Colonic mucosa (tissue), 4 donors: ENCODE data around the gene NPDC1. TPM values are rescaled to one million over a fixed set of nuclear protein-coding genes. Genes with fewer than 3 reads are reported as not detected.
A peak's percentile ranks its signal among the peaks of the same experiment; 100 is the strongest.

ENCODE experiments used
- DNase-seq: peaks from one replicate; pipeline ENCODE4 v3.0.0-alpha.2; 2020
- H3K27ac ChIP-seq: fragments of 200-600 bp; one replicate; pipeline ENCODE4 v1.8.0; 2021
- H3K27me3 ChIP-seq: fragments of 200-600 bp; one replicate; pipeline ENCODE4 v1.8.0; 2021
- H3K36me3 ChIP-seq: fragments of 200-600 bp; one replicate; pipeline ENCODE4 v1.8.0; 2021
- H3K4me1 ChIP-seq: fragments of 200-600 bp; one replicate; pipeline ENCODE4 v1.8.0; 2021; ENCODE audit warnings: mild to moderate bottlenecking
- H3K4me3 ChIP-seq: fragments of 200-600 bp; one replicate; pipeline ENCODE4 v1.8.0; 2021
- H3K9ac ChIP-seq, 2 donors: one replicate each; pipeline ENCODE4 v1.7.0; 2013; ENCODE audit warnings: control low read depth in 2 of 2, low read depth in 2 of 2, low read length in 2 of 2
- H3K9me3 ChIP-seq: fragments of 200-600 bp; one replicate; pipeline ENCODE4 v1.8.0; 2021
- CTCF ChIP-seq: fragments of 200-600 bp; IDR thresholded peaks from one replicate; pipeline ENCODE4 v1.8.0; 2022; ENCODE audit warnings: antibody characterized with exemption, mild to moderate bottlenecking
- intact Hi-C: fragments of 100-400 bp; cut with DNase I; formaldehyde crosslinking; loops from one replicate; pipeline ENCODE4 v1.14.1; 2022
- total RNA-seq, 2 donors: library from RNA; stranded (reverse); fragmentation: NEBNext Ultra II Directional in 1 of 2; extraction: Animal tissue kit (Norgen Biotek cat#: 25700) in 1 of 2; gene quantifications; one replicate each; pipeline ENCODE4 v1.2.1, GENCODE V29; 2021
- donor health status: healthy.
- donor health status: DM: no; HTN: no; CAD: no.
- donor health status: DM: no; HTN: no; CAD: no.

NPDC1 gene
- total RNA-seq, 2 donors from 2014 or later = 149 to 177 TPM

DNA sequence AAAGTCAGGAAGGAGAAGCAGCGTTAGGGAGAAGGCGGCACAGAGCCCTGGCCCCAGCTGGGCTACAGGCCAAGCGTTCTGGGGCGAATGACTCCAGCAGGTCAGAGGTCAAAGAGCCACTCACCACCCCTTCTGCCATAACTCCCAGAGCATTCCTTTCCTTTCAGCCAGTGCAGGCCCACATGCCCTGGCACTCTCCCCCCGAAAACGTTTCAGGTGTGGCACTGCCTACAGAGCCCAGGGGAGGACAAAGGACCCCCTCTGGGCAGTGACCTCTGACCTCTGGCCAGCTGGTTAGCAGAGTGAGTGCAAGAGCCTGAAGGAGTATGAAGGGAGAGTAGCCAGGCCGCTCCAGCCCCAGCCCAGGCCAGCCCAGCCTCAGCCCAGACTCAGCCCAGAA lies 22.8 kb downstream of the NPDC1 start:
- no peak for DNase-seq
- no peak for TF ChIP-seq CTCF
- intact Hi-C loops = no loop called here
- no peak overlapping the region for H3K9ac ChIP-seq
- H3K9me3 ChIP-seq = no peaks in the 10 kb centered on the region
- no peaks in the 10 kb centered on the region for H3K27me3 ChIP-seq
- H3K4me1 ChIP-seq = peaks cover 25% of the 10 kb centered on the region
- H3K4me3 ChIP-seq = no peak overlapping the region
- H3K27ac ChIP-seq = no peak overlapping the region
- H3K36me3 ChIP-seq = no peaks in the 10 kb centered on the region

DNA sequence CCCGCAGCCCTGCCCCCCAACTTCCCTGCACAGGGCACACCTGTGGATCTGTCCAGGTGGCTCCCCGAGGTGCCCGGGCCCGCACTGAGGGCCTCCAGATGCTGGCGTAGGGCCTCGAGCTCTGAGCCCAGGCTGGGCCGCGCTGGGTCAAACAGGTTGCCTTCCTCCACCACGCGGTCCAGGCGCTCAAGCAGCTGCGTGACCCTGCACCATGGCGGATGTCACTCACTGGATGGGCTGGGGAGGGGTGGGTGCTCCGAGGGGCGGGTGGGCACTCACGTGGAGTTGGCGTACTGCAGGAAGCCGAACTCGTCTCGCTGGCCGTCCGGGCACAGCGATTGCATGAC lies 23.3 kb downstream of the NPDC1 start:
- DNase-seq = no peak
- Histone ChIP-seq H3K27ac (peak overlapping the region; percentile 63), H3K9ac (no peak overlapping the region), H3K4me3 (no peak overlapping the region), H3K9me3 (no peaks in the 10 kb centered on the region), H3K27me3 (no peaks in the 10 kb centered on the region), H3K36me3 (no peaks in the 10 kb centered on the region), H3K4me1 (peaks cover 25% of the 10 kb centered on the region)
- intact Hi-C loops = no loop called here
- TF ChIP-seq CTCF = no peak

- Histone ChIP-seq H3K27me3 (no peaks in the 10 kb centered on the region), H3K36me3 (no peaks in the 10 kb centered on the region), H3K4me3 (no peak overlapping the region), H3K9me3 (no peaks in the 10 kb centered on the region), H3K4me1 (peaks cover 21% of the 10 kb centered on the region), H3K27ac (peak overlapping the region; percentile 63), H3K9ac (no peak overlapping the region)
- peak; percentile 98 for DNase-seq
- no peak for TF ChIP-seq CTCF
- intact Hi-C loops = no loop called here
Observed at GRCh38 chr9:137021979-137022661, 23.9 kb downstream of the NPDC1 start.

DNA sequence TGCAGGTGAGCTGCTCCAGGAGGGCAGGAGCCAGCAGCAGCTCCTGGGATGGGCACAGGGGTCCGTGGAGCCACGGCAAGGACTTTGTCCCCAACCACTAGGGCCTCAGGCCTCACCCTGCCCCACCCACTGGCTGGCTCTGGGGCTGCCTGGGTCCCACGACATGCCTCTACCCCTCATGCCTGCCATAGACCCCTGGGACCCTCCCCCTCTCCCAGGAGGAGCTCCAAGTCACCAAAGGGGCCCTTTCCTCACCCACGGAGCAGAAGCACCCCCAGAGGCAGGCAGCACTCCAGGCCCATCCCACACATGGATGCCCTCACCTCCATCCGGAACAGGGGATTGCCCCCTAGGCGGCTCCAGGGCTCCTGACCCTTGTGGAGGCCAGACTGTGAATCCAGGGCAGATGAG lies 24.4 kb downstream of the NPDC1 start:
- Histone ChIP-seq H3K4me3 (no peak overlapping the region), H3K9me3 (no peaks in the 10 kb centered on the region), H3K4me1 (peaks cover 17% of the 10 kb centered on the region), H3K27me3 (no peaks in the 10 kb centered on the region), H3K27ac (no peak overlapping the region), H3K9ac (no peak overlapping the region), H3K36me3 (no peaks in the 10 kb centered on the region)
- DNase-seq = peak; percentile 57
- TF ChIP-seq CTCF = no peak
- intact Hi-C loops = no loop called here

DNA sequence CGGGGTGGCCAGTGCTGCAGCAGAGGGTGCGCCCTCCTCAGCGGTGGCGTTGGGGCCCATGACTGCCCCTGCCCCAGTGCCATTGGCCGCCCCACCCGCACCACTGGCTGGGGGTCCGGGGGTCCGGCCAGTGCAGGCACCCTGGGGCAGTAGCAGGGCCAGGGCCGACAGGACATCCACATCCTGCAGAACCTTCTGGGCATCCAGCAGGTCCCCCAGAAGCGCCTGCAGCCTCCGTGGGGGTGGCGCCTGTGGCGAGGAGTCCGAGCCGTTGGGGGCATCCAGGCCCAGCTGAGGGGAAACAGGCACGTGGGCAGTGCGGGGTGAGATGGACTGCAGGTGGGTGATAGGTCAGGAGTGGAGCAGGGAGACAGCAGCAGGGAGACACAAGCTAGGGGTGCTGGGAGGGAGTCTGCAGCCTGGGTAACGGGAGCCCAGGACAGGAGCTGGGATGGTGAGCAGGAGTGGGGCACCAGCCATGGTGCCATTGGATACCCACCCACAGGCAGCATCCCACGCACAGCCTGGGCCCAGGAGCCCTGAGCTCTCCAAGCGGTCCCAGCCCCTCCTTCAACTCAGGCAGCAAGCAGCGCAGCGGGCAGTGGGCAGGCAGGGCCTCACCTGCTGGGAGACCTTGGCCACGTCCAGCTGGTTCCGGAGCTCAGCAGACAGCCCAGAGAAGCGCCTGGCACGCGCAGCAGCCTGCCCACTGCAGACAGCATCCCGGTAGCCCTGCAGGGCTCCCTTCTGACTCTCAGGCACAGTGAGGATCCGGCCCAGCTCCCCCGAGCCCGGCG lies 25.0 kb downstream of the NPDC1 start:
- no peak overlapping the region for H3K4me3 ChIP-seq
- H3K27ac ChIP-seq = no peak overlapping the region
- H3K9ac ChIP-seq = no peak overlapping the region
- no peak for TF ChIP-seq CTCF
- no peaks in the 10 kb centered on the region for H3K27me3 ChIP-seq
- intact Hi-C loops = no loop called here
- H3K9me3 ChIP-seq = no peaks in the 10 kb centered on the region
- peaks cover 16% of the 10 kb centered on the region for H3K4me1 ChIP-seq
- no peaks in the 10 kb centered on the region for H3K36me3 ChIP-seq
- no peak for DNase-seq
